Ovary (tissue), 3 donors: ENCODE measurements around the gene DCTD.

Source experiments
- EP300 ChIP-seq: sonication (generic); formaldehyde crosslinking; IDR thresholded peaks from one replicate; pipeline ENCODE4 v1.6.1; 2017; ENCODE audit warnings: antibody characterized with exemption
- POLR2A ChIP-seq: fragments of 450-650 bp; IDR thresholded peaks from one replicate; pipeline ENCODE4 v1.6.1; 2017; ENCODE audit warnings: antibody characterized with exemption, mild to moderate bottlenecking, moderate library complexity
- TF ChIP-seq, protein P1 (sequence below), 3 donors: fragments of 450-650 bp in 2 of 3; fragments of 200-600 bp in 1 of 3; IDR thresholded peaks; one replicate each; pipeline versions ENCODE4 v1.5.1 to v1.8.0; 2016 to 2022; ENCODE audit warnings: antibody characterized with exemption in 3 of 3, mild to moderate bottlenecking in 1 of 3
- donor health status: DM: no; HTN: no; CAD: no.

DNA sequence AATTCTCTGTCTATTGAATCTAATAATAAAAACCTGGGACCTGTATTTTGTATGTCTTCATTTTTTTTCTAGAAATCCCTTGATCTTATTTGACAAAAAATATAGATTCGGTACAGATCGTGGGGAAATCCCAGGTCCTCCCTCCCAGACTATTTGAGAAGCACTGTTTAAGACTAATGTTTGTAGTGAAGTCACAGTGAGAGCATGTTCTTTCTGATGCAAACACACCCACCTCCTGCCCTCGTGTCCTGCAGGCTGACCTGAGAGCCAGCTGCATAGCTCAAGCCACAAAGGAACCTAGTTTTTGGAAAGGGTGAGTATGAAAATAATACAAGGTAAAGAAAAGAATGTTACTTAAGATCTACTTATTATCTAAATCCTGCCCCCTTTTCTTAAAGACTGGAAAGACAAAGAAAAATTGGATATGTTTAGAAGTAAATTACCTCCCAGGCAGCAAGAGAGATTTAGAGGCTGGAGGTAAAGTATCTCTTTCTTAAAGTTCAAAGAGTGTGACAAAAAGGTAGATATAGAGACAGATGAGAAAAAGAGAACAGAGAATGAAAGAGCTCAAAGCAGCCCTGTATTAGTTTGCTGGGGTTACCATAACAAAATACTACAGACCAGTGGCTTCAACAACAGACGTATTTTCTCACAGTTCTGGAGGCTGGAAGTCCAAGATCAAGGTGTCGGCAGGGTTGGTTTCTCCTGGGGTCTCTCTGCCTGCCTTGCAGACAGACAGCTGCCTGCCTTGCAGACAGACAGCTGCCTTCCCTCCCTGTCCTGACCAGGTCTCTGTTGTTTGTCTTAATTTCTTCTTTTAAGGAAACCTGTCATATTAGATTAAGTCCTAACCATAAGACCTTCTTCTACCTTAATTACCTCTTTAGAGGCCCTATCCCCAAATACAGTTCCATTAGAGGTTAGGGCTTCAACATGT is 20.4 kb upstream of the DCTD start:
- TF ChIP-seq, protein P1, sequence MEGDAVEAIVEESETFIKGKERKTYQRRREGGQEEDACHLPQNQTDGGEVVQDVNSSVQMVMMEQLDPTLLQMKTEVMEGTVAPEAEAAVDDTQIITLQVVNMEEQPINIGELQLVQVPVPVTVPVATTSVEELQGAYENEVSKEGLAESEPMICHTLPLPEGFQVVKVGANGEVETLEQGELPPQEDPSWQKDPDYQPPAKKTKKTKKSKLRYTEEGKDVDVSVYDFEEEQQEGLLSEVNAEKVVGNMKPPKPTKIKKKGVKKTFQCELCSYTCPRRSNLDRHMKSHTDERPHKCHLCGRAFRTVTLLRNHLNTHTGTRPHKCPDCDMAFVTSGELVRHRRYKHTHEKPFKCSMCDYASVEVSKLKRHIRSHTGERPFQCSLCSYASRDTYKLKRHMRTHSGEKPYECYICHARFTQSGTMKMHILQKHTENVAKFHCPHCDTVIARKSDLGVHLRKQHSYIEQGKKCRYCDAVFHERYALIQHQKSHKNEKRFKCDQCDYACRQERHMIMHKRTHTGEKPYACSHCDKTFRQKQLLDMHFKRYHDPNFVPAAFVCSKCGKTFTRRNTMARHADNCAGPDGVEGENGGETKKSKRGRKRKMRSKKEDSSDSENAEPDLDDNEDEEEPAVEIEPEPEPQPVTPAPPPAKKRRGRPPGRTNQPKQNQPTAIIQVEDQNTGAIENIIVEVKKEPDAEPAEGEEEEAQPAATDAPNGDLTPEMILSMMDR (IDR thresholded peaks at IDR 0.05) = no peak
- no peak for TF ChIP-seq EP300
- no peak for TF ChIP-seq POLR2A
